ENCODE data around the gene CTNND2.

Gene CTNND2

GRCh38 chr5:11687498-11687897, 216.7 kb downstream of the CTNND2 start:
- no peak for DNase-seq (ENCODE audit: insufficient read length, low spot score)
- FAIRE-seq: no peak
- no peak for TF ChIP-seq CTCF (IDR thresholded peaks at IDR 0.05; ENCODE audit: insufficient read depth, missing control alignments)

GRCh38 chr5:11684607-11685006, 219.6 kb downstream of the CTNND2 start:
- no peak for TF ChIP-seq CTCF (IDR thresholded peaks at IDR 0.05; ENCODE audit: insufficient read depth, missing control alignments)
- no peak for DNase-seq (ENCODE audit: insufficient read length, low spot score)
- no peak for FAIRE-seq

GRCh38 chr5:11683666-11684065, 220.6 kb downstream of the CTNND2 start:
- no peak for TF ChIP-seq CTCF (IDR thresholded peaks at IDR 0.05; ENCODE audit: insufficient read depth, missing control alignments)
- FAIRE-seq (no peak), DNase-seq (ENCODE audit: insufficient read length, low spot score) (no peak)

- no peak for DNase-seq (ENCODE audit: insufficient read length, low spot score)
- no peak for FAIRE-seq
- TF ChIP-seq CTCF (IDR thresholded peaks at IDR 0.05; ENCODE audit: insufficient read depth, missing control alignments): no peak
Measured at GRCh38 chr5:11681796-11682195, 222.4 kb downstream of the CTNND2 start.

GRCh38 chr5:11679676-11680075, 224.6 kb downstream of the CTNND2 start:
- FAIRE-seq (no peak), DNase-seq (ENCODE audit: insufficient read length, low spot score) (no peak)
- no peak for TF ChIP-seq CTCF (IDR thresholded peaks at IDR 0.05; ENCODE audit: insufficient read depth, missing control alignments)

- no peak for TF ChIP-seq CTCF (IDR thresholded peaks at IDR 0.05; ENCODE audit: insufficient read depth, missing control alignments)
- FAIRE-seq: no peak
- no peak for DNase-seq (ENCODE audit: insufficient read length, low spot score)
Measured at GRCh38 chr5:11675184-11675583, 229.1 kb downstream of the CTNND2 start.

- FAIRE-seq (no peak), DNase-seq (ENCODE audit: insufficient read length, low spot score) (no peak)
- no peak for TF ChIP-seq CTCF (IDR thresholded peaks at IDR 0.05; ENCODE audit: insufficient read depth, missing control alignments)
Measured at GRCh38 chr5:11672385-11673085, 231.7 kb downstream of the CTNND2 start.

All from D721Med (cell line).